Measurements from ENCODE around the gene INTS3.

The INTS3 gene, protein sequence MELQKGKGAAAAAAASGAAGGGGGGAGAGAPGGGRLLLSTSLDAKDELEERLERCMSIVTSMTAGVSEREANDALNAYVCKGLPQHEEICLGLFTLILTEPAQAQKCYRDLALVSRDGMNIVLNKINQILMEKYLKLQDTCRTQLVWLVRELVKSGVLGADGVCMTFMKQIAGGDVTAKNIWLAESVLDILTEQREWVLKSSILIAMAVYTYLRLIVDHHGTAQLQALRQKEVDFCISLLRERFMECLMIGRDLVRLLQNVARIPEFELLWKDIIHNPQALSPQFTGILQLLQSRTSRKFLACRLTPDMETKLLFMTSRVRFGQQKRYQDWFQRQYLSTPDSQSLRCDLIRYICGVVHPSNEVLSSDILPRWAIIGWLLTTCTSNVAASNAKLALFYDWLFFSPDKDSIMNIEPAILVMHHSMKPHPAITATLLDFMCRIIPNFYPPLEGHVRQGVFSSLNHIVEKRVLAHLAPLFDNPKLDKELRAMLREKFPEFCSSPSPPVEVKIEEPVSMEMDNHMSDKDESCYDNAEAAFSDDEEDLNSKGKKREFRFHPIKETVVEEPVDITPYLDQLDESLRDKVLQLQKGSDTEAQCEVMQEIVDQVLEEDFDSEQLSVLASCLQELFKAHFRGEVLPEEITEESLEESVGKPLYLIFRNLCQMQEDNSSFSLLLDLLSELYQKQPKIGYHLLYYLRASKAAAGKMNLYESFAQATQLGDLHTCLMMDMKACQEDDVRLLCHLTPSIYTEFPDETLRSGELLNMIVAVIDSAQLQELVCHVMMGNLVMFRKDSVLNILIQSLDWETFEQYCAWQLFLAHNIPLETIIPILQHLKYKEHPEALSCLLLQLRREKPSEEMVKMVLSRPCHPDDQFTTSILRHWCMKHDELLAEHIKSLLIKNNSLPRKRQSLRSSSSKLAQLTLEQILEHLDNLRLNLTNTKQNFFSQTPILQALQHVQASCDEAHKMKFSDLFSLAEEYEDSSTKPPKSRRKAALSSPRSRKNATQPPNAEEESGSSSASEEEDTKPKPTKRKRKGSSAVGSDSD

DNA sequence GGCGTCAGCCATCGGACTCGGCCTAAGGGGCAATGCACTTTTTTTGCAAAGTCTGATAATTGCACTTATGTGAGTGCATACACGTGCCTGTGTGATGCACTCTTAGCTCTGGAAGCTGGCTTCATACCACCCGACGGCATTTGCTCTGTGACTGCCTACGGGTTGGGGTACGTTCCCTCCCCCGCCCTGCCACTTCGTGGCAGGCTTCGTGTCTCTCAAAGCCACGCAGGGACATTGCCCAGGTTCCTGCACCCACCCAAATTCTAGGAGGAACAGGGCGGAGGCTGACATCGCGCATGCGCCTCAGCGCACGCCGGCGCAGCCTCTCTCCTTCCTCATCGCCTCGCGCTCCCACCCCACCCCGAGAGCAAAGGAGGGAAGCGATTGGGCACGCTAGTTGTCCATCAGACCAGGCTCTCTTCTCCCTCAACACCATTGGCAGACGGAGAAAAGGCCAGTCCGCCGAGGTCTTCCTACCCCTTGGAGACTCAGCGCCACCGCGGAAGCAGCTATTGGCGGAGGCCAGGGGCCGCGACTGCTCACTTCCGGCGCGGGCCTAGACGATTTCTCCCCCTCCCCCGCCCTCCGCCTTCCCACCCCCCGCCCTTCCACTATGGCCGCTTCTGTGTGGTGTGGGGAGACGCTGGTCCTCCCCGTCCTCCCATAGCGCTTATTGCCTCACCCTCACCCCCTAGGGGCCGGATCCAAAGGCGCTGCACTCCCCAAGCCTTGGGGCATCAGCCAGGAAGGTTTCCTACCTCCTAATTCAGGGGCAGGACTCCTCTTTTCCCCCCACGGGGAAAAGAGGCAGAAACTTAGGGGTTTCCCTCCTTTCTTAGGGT, at the start of gene INTS3:
INTS3 (plus strand) TSS at position 588 of the 842 bp plus-strand sequence. CDS start 585 bp downstream, outside the sequence.
- DNase-seq: peak; percentile 100

DNA sequence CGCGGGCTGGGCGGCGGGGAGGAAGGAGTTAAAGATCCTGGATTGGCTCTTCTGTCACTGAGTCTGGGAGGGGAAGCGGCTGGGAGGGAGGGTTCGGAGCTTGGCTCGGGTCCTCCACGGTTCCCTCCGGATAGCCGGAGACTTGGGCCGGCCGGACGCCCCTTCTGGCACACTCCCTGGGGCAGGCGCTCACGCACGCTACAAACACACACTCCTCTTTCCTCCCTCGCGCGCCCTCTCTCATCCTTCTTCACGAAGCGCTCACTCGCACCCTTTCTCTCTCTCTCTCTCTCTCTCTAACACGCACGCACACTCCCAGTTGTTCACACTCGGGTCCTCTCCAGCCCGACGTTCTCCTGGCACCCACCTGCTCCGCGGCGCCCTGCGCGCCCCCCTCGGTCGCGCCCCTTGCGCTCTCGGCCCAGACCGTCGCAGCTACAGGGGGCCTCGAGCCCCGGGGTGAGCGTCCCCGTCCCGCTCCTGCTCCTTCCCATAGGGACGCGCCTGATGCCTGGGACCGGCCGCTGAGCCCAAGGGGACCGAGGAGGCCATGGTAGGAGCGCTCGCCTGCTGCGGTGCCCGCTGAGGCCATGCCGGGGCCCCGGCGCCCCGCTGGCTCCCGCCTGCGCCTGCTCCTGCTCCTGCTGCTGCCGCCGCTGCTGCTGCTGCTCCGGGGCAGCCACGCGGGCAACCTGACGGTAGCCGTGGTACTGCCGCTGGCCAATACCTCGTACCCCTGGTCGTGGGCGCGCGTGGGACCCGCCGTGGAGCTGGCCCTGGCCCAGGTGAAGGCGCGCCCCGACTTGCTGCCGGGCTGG, 49.1 kb upstream of the INTS3 start, which contains the start of gene NPR1:
NPR1 (plus strand) TSS at position 170 of the 818 bp plus-strand sequence; CDS start at position 591, 421 bp downstream.
- DNase-seq: no peak

DNA sequence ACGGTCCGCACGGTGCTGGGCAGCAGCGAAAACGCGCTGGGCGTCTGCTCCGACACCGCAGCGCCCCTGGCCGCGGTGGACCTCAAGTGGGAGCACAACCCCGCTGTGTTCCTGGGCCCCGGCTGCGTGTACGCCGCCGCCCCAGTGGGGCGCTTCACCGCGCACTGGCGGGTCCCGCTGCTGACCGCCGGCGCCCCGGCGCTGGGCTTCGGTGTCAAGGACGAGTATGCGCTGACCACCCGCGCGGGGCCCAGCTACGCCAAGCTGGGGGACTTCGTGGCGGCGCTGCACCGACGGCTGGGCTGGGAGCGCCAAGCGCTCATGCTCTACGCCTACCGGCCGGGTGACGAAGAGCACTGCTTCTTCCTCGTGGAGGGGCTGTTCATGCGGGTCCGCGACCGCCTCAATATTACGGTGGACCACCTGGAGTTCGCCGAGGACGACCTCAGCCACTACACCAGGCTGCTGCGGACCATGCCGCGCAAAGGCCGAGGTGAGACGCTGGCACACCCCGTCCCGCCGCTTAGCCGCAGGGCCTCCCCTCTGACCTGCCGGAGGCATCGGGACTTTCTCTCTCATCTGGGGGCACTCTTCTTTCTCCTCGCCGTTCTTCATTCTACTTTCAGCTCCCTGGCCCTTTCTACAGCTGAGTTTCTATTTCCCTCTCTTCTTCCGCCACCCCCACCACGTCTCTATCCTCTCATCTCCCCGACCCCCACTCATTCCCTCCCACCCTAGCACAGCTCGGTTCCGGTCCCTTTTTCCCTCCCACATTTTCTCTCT, 48.3 kb upstream of the INTS3 start:
- no peak for DNase-seq

DNA sequence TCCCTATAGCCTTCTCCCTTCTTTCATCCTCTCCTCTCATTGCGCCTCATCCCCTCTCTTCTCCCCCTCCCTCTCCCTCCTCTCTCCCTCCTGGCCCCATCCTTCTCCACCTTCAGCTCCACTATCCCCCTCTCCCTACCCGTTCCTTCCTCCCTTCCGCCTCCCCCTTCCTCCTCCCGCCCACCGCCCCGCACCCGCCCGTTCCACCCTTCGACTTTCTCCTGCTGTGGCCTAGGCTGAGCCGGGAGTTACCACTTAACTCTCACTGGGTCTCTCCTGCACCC, 47.8 kb upstream of the INTS3 start:
- DNase-seq: no peak

DNA sequence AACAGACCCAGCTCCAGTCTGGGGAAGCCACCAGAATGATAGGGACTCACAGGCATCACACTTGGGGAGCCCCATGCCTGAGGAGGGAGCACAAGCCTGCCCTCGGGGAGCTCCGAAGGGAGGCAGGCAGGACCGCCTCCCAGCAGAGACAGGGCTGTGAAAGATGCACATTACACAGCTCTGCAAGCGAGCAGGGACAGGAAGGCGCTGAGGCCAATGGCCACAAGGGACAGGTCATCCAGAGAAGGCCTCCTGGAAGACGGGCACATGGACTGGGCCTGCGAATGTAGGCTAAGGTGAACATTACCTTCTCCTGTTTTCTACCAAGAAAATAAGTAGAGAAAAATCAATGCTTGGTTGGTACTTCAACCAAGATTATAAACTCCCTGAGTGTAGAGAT, 45.1 kb upstream of the INTS3 start:
- no peak for DNase-seq

DNA sequence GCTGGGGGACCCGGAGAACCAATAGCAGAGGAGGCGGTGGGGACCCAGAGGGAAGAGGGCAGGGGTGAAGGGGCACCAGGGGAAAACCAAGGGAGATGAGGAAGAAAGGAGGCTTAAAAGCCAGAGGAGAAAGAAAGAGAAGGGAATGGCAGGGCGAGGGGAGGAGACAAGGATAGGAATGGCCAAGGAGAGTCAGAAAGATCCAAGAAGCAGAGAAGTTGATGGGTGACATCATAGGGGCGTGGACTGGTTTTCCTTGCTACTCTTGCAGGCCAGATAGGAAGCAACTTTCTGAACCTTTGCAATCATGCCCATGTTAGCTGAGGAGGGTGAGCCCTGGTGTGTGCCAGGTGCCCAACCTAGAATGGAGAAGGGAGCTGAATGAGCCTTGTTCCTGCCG, 44.0 kb upstream of the INTS3 start:
- DNase-seq: no peak

DNA sequence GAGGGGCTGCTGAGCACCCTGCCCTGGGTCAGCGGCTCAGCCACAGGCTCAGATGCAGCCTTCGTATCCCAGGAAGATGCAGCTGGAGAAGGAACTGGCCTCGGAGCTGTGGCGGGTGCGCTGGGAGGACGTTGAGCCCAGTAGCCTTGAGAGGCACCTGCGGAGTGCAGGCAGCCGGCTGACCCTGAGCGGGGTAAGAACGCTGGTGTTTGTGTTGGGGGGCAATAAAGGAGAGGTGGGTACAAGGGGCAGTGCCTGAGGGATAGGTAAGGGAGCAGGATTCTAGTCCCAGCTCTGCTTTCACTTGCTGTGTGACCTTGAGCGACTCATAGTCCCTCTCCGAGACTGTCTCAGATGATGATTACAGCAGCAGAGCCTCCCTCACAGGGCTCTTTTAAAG, 43.0 kb upstream of the INTS3 start:
- DNase-seq: no peak

DNA sequence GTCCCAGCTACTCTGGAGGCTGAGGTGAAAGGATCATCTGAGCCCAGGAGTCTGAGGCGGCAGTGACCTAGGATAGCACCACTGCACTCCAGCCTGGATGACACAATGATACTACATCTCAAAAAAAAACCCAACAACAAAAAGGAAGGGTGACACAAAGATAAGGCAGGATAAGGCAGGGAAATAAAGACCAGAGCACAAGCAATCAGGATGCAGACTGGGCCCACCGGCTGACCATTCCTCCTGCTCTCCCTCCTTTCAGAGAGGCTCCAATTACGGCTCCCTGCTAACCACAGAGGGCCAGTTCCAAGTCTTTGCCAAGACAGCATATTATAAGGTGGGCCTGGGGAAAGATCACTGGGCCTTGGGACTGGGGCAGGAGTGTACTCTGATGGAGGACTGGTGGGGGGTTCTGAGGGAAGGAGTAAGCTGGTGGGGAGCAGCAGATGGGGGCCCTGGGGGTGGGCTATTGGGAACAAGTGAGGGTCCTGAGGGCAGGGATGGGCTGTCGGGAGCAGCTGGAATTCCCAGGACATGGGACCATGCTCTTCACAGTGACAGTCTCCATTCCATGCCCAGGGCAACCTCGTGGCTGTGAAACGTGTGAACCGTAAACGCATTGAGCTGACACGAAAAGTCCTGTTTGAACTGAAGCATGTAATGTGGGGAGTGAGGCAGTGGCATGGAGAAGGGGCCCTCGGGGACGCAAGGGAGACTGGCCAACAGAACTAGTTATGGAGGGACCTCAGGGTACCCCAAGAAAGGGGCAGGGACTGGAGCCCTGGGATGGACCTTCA, 42.1 kb upstream of the INTS3 start:
- no peak for DNase-seq

DNA sequence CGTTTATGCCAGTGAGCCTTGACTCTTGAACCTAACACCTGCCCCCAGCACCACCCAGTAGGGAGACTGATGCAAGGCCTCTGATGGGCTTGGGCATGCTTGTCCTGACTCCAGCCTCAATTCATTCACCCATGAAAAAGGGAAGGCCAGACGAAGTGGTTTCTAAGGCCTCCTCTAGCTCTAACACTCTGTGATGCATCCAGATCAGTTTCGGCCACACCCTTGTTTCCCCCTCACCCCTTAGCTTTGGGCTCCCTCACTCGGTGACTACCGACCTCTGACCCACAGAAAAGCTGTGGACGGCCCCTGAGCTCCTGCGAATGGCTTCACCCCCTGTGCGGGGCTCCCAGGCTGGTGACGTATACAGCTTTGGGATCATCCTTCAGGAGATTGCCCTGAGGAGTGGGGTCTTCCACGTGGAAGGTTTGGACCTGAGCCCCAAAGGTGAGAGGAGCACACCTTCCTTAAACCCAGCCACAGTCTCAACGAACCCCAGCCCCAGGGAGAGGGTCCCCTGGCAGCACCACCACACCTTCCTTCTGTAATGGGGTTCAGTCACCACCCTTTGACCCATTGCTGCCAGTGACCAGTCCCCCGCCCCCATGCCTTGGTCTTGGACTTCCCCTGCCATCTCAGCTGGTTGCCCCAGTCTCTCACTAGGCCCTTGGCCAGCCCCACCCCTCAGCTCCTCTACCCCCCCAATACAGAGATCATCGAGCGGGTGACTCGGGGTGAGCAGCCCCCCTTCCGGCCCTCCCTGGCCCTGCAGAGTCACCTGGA, 40.3 kb upstream of the INTS3 start:
- DNase-seq: no peak

DNA sequence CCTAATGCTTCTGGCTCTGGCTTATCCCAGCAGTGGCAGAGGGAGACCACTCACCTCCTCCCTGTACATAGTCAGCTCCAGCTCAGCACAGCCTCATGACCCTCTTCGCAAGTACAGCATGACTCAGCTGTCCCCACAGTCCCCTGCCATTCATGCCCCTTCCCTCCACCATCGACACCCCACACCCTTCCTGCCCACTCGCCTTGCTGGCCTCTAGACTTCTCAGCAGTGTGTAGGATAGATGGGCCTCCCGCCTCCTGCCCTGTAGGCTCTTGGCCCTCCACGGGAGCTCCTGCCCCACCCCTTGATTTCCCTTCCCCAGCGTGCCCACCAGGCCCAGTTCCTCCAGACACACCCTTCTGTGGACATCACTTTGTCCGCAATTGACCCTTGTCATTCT, 39.6 kb upstream of the INTS3 start:
- DNase-seq: no peak

DNA sequence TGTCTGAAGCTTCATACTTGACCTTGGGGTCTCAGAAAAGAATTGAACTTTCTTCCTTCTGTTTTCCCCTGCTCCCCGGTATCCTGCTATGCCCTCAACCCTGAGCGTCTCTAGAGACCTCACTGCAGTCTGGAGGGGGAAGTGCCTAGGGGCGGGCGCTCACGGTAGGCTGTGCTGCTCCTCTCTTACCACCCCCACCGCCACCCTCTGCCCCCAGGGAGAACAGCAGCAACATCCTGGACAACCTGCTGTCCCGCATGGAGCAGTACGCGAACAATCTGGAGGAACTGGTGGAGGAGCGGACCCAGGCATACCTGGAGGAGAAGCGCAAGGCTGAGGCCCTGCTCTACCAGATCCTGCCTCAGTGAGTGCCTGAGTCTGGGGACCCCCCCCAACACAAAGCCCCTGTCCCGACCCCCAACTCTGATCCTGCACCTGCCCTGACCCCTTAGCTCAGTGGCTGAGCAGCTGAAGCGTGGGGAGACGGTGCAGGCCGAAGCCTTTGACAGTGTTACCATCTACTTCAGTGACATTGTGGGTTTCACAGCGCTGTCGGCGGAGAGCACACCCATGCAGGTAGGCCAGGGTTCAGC, 39.0 kb upstream of the INTS3 start:
- DNase-seq: no peak

DNA sequence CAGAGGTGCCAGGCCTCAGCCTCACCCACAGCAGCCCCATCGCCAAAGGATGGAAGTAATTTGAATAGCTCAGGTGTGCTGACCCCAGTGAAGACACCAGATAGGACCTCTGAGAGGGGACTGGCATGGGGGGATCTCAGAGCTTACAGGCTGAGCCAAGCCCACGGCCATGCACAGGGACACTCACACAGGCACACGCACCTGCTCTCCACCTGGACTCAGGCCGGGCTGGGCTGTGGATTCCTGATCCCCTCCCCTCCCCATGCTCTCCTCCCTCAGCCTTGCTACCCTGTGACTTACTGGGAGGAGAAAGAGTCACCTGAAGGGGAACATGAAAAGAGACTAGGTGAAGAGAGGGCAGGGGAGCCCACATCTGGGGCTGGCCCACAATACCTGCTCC, 34.4 kb upstream of the INTS3 start:
- no peak for DNase-seq

DNA sequence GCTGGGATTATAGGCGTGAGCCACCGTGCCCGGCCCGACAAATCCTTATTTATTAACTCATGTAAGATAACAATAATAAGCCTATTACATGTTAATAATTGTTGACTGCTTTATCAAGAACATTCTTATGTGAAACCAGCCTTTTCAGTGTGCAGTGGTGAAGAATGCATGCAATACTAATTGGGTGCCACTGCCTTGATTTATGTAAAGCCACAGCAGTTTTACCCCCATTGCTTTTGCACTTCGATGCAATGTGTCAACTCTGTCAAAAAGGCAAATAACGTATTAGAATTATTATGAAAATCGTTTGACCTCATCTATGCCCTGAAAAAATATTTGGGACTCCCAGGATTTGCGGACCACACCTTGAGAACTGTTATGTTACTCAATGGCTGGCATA, 31.1 kb upstream of the INTS3 start:
- DNase-seq: no peak

DNA sequence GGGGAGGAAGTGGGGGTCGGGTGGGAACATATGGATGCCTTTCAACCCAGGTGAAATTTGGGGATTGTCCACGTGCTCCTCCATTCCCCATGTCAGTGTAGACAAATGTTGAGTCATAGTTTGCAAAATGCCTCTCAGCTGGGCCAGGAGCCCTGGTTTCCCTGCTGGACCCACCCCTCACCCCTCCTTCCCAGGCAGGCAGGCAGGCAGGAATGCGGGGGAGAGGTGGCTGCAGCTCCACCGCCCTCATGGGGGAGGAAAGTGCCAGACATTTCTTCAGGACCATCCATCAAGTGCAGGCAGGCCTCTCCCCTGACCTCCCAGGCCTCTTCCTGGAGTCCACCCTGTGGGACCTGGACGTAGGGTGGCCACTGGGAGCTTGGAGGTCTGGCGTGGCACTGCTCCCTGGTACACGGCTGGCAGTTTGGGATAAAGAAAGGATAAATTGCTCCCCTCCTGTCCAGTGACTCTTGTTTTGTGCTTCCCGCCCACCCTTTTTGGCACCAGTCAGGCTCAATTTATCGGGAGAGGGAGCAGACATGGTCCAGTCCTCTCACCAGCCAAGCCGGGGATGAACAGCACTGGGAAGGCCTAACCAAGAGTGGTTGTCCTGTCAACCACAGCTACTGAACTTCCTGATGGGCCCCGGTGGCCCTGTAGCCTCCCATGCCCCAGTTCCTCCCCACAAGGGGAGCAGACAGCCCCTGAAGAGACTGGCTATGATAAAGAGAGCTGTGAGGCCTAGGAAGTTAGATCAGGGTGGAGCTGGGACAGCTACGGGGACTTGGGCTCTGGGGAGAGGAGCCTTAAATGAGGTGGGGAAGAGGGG, 30.4 kb upstream of the INTS3 start:
- no peak for DNase-seq

DNA sequence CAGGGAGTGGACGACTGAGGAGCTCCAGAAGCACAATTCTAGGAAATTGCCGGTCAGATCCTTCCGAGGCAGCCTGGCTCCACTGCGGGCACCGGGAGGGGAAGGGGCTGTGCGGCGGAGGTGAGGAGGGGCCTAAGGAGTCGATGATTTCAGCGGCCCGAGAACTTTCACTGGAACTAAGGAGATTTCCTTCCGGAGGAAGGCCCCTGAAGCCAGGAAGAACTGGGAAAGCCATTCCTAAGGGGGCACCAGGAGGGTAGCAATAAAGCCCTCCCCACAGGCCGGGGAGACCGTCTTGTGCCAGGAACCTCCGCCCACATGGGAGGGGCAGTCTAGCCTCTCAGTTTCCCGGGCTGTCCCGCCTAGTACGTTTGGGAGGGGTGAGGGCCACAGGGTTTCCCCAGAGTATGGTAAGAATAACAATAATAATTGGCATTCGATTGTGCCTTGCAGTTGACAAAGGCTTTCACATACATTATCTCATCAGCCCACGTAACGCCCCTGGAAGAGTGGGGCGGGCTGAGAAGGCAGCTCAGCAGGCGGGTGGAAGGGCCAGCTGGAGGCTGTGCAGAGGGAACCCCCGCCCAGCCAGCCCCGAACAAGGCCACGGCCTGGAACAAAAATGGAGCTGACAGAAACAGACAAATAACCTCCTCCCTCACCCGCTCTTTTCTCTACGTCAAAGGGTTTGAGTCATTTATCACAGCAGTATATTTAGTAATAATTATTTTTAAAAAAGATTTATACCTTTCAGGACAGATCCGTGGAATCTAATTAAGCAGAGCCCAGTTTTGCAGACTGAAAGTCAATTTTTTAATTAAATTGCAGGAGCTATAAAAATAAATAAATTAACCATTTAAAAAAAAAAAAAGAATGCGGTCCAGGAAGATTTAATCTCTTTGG, 29.6 kb upstream of the INTS3 start:
- DNase-seq: no peak

DNA sequence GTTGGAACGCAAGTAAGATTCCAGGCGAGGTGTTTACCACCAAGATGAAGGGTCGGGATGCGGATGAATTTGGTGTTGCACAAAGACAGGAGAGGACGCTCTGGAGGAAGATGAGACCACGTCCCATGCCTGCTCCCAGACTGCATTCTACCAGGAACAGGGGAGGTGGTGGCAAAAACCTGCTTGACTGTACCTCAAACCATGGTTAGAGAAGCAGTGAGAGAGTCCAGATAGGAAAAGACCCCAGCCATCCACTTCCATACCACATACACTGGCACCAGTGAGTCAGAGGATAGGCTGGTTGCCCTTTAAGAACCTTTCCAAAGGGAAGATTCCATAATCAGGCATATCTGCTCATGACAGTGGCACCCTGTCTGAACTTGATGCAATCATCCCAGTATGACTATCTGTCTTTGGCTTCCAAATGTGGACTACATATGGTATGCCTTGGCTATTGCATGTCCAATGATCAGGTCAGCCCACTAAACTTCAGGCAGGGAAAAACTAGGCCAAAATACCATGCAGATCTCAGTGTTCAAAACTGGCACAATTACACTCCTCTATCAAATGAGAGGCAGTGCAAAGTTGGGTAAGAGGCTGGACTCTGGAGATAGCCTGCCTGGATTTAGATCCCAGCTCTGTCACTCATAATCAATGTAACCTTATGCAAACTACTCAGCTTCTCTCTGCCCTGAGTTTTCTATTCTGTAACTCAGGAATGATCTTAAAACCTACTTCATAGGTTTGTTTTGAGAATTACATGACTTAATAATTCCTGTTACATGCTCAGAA, 28.7 kb upstream of the INTS3 start:
- DNase-seq: no peak

Data from SHP77 treated with DMSO at 0.1 percent for 48 hours (cell line).